Kidney (tissue), 22 donors: ENCODE results near the gene NAPG. TPM values are rescaled to one million over a fixed set of nuclear protein-coding genes. Genes with fewer than 3 reads are reported as not detected.

ENCODE experiments used
- DNase-seq, 5 donors: peaks; one replicate each; pipeline ENCODE4 v3.0.0-alpha.2; 2013 to 2020
- FAIRE-seq: peaks from 2 replicates; lab custom pipeline; 2012; peaks lifted over from hg19 to GRCh38; lab: Jason Lieb, UNC
- H3K27ac ChIP-seq, 2 donors: one replicate each; pipeline ENCODE4 v1.7.0; 2013; ENCODE audit warnings: low read depth in 2 of 2, low read length in 2 of 2, inconsistent platforms in 1 of 2
- H3K27me3 ChIP-seq: one replicate; pipeline ENCODE4 v1.7.1; 2013; ENCODE audit warnings: low read length, inconsistent platforms; ENCODE audit not compliant: control insufficient read depth, insufficient read depth
- H3K36me3 ChIP-seq, 3 donors: one replicate each; pipeline versions ENCODE4 v1.7.0 to v1.7.1; 2013; ENCODE audit warnings: low read length in 3 of 3, control low read depth in 1 of 3, inconsistent platforms in 1 of 3; ENCODE audit not compliant: insufficient read depth in 3 of 3, control insufficient read depth in 2 of 3
- H3K4me1 ChIP-seq, 3 donors: one replicate each; pipeline versions ENCODE4 v1.7.0 to v1.7.1; 2013; ENCODE audit warnings: low read length in 3 of 3, inconsistent platforms in 1 of 3, low read depth in 1 of 3; ENCODE audit not compliant: control insufficient read depth in 2 of 3, insufficient read depth in 2 of 3
- H3K4me3 ChIP-seq, 3 donors: one replicate each; pipeline versions ENCODE4 v1.7.0 to v1.8.1; 2013; ENCODE audit warnings: low read length in 3 of 3, control low read depth in 1 of 3, inconsistent platforms in 1 of 3
- H3K9ac ChIP-seq, 3 donors: one replicate each; pipeline versions ENCODE4 v1.7.0 to v1.7.1; 2013; ENCODE audit warnings: low read length in 3 of 3, control low read depth in 1 of 3, inconsistent platforms in 1 of 3
- H3K9me3 ChIP-seq, 3 donors: one replicate each; pipeline versions ENCODE4 v1.7.0 to v1.7.1; 2013; ENCODE audit warnings: low read length in 3 of 3, control low read depth in 1 of 3, inconsistent platforms in 1 of 3; ENCODE audit not compliant: control insufficient read depth in 2 of 3, insufficient read depth in 1 of 3
- intact Hi-C: fragments of 100-400 bp; cut with DNase I; formaldehyde crosslinking; loops from one replicate; pipeline ENCODE4 v1.11.1; 2022
- long read RNA-seq, 10 donors: library from polyadenylated mRNA in 1 of 10; unstranded in 1 of 10; transcript quantifications; one replicate each; pipeline ENCODE4 v2.0.0 and lab custom pipeline, GENCODE V29; 2021 to 2026
- polyA plus RNA-seq: library from polyadenylated mRNA; stranded (reverse); fragments of 350-450 nt; fragmentation: Illumina TruSeq; extraction: RNeasy Lipid Tissue Mini Kit (QIAGEN cat#74804); gene quantifications from one replicate; pipeline ENCODE4 v1.2.3, GENCODE V29; 2014; ENCODE audit warnings: low read depth, low replicate concordance; ENCODE audit not compliant: insufficient read depth
- total RNA-seq: library from RNA; stranded (reverse); fragmentation: NEBNext Ultra II Directional; extraction: Animal tissue kit (Norgen Biotek cat#: 25700); gene quantifications from one replicate; pipeline ENCODE4 v1.2.1, GENCODE V29; 2021
- TF ChIP-seq, protein P1 (sequence below): IDR thresholded peaks from 3 replicates; pipeline ENCODE4 v1.5.1; 2012; ENCODE audit warnings: mild to moderate bottlenecking, moderate library complexity, borderline replicate concordance; ENCODE audit not compliant: insufficient read depth; ENCODE audit errors: extremely low read depth
- donor health status: control.
- donor health status: control.
- donor health status: control.
- donor health status: control.
- donor health status: control.
- donor health status: DM: yes; HTN: yes; CAD: no.
- donor health status: Normal renal cell carcinoma (clear cell type).

NAPG gene
- 39.4 TPM for total RNA-seq
- polyA plus RNA-seq: 15.0 TPM
- long read RNA-seq, donor 1, partial matches to known transcripts: 0 of 1 reads
- long read RNA-seq, donor 1, other reads (novel, unspliced or antisense): 0 of 1 reads
- long read RNA-seq, donor 2, partial matches to known transcripts: 10 of 10 reads
- long read RNA-seq, donor 2, other reads (novel, unspliced or antisense): 0 of 10 reads
- long read RNA-seq, donor 3: 0 reads
- long read RNA-seq, donor 4: 0 reads
- long read RNA-seq, donor 5: 0 reads
- long read RNA-seq, donor 6, partial matches to known transcripts: 0 of 1 reads
- long read RNA-seq, donor 6, other reads (novel, unspliced or antisense): 0 of 1 reads
- long read RNA-seq, donor 7, partial matches to known transcripts: 1 of 5 reads
- long read RNA-seq, donor 7, other reads (novel, unspliced or antisense): 4 of 5 reads
- long read RNA-seq, donor 8, partial matches to known transcripts: 0 of 1 reads
- long read RNA-seq, donor 8, other reads (novel, unspliced or antisense): 0 of 1 reads
- long read RNA-seq, donor 9: 0 reads
- long read RNA-seq, donor 10, partial matches to known transcripts: 0 of 1 reads
- long read RNA-seq, donor 10, other reads (novel, unspliced or antisense): 0 of 1 reads

- Histone ChIP-seq H3K4me1 (peaks cover 0 to 10% (median 4%) of the 10 kb centered on the region in 3 donors), H3K9me3 (no peaks in the 10 kb centered on the region), H3K9ac (peak within 1 kb of the TSS; percentile 79 to 96 (median 88)), H3K27me3 (no peaks in the 10 kb centered on the region), H3K27ac (peak within 1 kb of the TSS; percentile 76 to 85), H3K36me3 (no peaks in the 10 kb centered on the region), H3K4me3 (peak within 1 kb of the TSS; percentile 88 to 97 (median 96))
- no peak for FAIRE-seq
- intact Hi-C loops: no loop called here
- peak; percentile 92 to 97 (median 96) for DNase-seq
- TF ChIP-seq, protein P1, sequence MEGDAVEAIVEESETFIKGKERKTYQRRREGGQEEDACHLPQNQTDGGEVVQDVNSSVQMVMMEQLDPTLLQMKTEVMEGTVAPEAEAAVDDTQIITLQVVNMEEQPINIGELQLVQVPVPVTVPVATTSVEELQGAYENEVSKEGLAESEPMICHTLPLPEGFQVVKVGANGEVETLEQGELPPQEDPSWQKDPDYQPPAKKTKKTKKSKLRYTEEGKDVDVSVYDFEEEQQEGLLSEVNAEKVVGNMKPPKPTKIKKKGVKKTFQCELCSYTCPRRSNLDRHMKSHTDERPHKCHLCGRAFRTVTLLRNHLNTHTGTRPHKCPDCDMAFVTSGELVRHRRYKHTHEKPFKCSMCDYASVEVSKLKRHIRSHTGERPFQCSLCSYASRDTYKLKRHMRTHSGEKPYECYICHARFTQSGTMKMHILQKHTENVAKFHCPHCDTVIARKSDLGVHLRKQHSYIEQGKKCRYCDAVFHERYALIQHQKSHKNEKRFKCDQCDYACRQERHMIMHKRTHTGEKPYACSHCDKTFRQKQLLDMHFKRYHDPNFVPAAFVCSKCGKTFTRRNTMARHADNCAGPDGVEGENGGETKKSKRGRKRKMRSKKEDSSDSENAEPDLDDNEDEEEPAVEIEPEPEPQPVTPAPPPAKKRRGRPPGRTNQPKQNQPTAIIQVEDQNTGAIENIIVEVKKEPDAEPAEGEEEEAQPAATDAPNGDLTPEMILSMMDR: peak; percentile 2
Measured at GRCh38 chr18:10525697-10526560, at the start of gene NAPG. NAPG (plus strand) TSS chr18:10526027; CDS start chr18:10526103, 76 bp downstream.

DNA sequence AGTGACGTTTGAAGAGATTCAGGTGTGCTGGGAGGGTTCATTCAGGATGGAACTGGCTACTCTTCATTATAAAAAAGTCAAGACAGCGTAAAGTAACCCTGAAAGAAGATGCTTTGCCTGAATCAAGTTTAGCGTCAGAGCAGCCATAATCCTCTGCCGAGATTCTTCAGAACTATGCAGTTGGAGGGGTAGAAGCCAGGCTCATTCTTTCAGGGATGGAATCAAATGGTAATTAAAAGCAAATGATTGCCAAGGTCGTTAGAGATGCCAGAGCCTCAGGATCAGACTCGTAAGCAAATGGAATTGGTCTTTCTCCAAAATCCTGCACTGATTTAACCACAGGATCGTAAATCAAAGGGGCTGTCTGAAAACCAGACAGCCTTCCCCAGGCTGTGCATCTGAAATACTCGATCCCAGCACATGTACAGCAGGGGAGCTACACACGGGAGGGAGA lies 49.5 kb upstream of the NAPG start:
- Histone ChIP-seq H3K27me3 (no peaks in the 10 kb centered on the region), H3K36me3 (no peaks in the 10 kb centered on the region), H3K9ac (no peak overlapping the region), H3K9me3 (no peaks in the 10 kb centered on the region), H3K27ac (no peak overlapping the region), H3K4me3 (no peak overlapping the region), H3K4me1 (peaks cover 3 to 5% (median 5%) of the 10 kb centered on the region in 3 donors)
- TF ChIP-seq, protein P1: no peak
- intact Hi-C loops: no loop called here
- DNase-seq (peak in 3 of 5 donors; percentile 38 to 85 (median 74)), FAIRE-seq (no peak)

DNA sequence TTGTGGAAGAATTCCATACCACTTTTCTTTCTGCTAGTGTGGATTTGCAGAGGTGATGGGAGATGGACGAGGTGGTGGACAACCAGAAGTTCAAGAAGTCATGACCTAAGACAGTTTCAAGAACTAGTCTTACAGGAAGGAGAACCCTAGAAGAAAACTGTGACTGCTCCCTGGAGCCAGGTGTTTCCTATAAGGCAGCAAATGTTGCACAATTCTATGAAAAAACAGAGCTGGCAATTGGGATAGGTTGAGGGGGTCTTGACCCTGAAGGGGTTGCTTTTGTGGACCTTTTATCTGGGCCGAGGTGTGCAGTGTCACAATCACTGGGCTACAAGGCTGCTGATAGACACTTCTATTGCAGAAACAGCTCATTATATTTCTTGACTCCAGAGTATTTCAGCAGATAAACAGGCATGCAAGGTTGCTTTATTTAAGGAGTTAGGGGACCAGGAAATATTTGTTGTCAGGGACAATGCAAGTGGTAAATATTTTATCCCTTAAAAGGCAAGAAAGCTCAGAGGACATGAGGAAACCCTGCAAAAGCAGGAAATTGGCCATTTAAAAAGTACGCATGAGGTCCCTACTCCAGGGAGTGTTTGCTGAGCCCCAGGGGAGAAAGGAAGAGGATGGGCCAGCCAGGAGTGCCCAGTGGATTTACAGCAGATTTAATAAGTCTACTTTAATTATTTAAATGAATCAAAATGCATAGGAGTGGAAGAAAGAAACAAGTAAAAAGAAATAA lies 48.5 kb upstream of the NAPG start:
- TF ChIP-seq, protein P1: no peak
- no peaks in the 10 kb centered on the region for H3K27me3 ChIP-seq
- no peak overlapping the region for H3K27ac ChIP-seq
- no peak overlapping the region for H3K4me3 ChIP-seq
- no peak overlapping the region for H3K9ac ChIP-seq
- H3K36me3 ChIP-seq: no peaks in the 10 kb centered on the region
- H3K4me1 ChIP-seq: peaks cover 3 to 5% (median 5%) of the 10 kb centered on the region in 3 donors
- FAIRE-seq (no peak), DNase-seq (no peak)
- intact Hi-C loops: no loop called here
- no peaks in the 10 kb centered on the region for H3K9me3 ChIP-seq
